ENCODE results near the gene UBE3B.
"Not testable (repeated sequence)": the region's sequence is repeated elsewhere in the genome, so short reads cannot be mapped to it uniquely, and the experiment has no call there.

The UBE3B gene

GRCh38 chr12:109473526-109474270 is 3.7 kb upstream of the UBE3B start:
- DNase-seq (ENCODE audit: low read depth) = not testable (repeated sequence)

- no peak for DNase-seq (ENCODE audit: low read depth)
These were observed 2.3 kb upstream of the UBE3B start for GRCh38 chr12:109475121-109475520.

- no peak for DNase-seq (ENCODE audit: low read depth)
These were observed 1.2 kb upstream of the UBE3B start for GRCh38 chr12:109475993-109476806.

DNA sequence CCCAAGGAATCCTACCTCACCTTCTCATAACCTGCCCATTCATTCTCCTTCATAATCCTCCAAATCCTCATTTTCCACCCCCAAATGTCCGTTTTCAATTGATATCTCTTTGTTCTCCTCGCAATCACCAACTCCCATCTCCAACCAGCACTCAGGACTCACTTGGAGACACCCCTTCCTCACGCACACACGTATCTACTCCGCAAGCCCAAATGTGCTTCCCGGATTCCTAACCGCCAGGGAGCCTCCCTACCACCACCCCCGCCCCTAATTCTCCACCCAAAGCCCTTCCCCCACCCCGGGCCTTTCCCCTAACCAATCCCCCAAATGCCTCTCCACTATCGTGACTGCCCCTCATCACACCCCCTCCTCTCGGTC is 638 bp upstream of the UBE3B start:
- no peak for DNase-seq (ENCODE audit: low read depth)

DNA sequence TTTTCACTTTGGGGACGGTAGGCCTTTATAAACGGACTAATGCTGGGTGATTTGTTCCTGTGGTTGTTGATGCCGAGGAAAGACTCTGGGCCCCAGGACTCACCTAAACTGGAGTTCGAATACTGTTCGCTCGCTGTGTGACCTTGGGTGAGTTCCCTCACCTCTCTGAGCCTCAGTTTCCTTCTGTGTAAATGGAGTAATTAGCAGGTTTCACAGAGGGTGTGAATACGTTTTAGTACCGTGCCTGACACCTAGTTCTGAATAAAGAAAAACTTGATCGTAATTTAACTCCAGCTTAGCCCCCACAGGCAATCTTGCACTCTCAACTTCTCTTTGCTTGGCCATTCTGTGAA is 505 bp downstream of the UBE3B start:
- DNase-seq (ENCODE audit: low read depth) = no peak

DNA sequence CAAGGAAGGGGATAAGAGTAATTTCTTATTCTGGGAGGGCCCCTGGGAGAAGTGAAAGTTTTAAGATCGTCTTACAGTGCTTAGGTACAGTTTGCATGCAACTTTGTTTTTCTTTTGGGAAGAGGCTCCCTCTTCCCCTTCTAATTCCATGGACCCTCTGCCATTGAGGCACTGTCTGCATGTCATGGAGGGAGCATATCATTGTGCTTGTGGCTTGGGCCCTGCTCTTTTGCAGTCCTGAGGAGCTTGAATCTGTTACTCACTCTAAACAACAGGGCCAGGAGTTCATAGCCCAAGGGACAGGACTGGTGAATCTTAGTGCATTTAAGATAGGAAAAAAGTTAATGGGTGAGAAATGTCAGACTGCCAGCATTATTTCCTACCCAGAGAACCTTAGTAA is 2.3 kb downstream of the UBE3B start:
- no peak for DNase-seq (ENCODE audit: low read depth)

- DNase-seq (ENCODE audit: low read depth) = no peak
These were observed 2.9 kb downstream of the UBE3B start for GRCh38 chr12:109480356-109480755.

DNA sequence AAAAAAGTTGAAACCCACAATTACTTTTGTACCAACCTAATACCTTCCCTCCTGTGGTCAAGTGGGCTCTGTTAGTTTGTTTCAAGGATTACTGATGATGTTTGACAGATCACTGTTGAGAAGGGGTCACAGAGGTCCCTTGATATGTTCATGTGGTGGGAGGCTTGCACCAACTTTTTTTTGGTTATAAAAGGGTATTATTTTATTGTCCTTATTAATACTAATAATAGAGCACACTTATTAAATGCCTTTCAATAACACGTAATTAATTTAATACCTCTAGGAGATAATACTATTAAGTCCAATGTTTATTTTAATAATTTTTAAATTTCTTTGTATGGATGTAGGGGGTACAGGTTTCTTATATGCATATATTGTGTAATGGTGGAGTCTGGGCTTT is 4.4 kb downstream of the UBE3B start:
- no peak for DNase-seq (ENCODE audit: low read depth)

GRCh38 chr12:109482491-109482890 is 5.1 kb downstream of the UBE3B start:
- no peak for DNase-seq (ENCODE audit: low read depth)

- no peak for DNase-seq (ENCODE audit: low read depth)
These were observed 5.5 kb downstream of the UBE3B start for GRCh38 chr12:109482894-109483293.

- no peak for DNase-seq (ENCODE audit: low read depth)
These were observed 5.9 kb downstream of the UBE3B start for GRCh38 chr12:109483346-109483745.

DNA sequence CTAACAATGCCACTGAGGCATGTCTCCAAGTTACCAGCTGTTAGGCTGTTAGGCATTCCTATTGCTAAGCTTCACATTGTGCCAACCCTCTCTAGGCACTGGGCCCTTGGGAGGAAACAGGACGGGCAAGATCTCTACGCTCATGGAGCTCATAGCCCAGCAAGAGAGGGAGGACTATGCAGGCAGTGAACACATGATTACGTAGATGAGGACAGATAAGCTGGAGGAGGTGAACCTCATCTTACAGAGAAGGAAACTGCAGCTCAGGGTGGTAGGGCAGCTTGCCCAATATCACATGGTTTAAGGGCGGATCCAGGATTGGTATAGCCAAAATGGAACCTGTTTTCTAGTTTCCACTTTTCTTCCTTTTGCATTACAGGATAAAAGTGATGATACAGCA is 7.8 kb downstream of the UBE3B start:
- DNase-seq (ENCODE audit: low read depth) = no peak

- no peak for DNase-seq (ENCODE audit: low read depth)
These were observed 10.0 kb downstream of the UBE3B start for GRCh38 chr12:109487181-109488050.

DNA sequence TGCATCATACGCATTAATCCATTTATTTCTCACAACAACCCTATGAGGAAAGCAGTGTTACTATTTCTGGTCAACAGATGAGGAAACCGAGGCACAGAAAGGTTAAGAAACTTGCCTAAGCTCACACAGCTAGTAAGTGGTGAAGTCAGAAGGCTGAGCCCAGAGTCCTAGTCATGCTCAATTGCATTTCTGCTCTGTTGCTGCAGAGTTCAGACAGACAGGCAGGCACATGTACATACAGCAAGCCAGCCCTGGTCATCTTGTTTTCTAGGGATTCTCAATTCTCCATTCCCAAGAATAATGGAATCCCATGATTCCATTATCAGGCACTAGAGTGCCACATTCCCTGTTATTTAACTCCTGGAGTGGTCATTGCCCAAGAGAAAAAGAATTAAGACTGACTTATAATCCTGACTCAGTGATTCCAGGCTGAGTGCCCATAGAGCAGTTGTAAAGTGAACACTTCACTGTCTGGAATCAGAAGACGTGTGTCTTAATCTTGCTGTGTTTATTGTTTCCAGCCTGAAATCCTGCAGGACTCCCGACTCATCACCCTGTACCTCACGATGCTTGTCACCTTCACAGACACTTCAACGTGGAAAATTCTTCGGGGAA is 10.7 kb downstream of the UBE3B start:
- no peak for DNase-seq (ENCODE audit: low read depth)

- no peak for DNase-seq (ENCODE audit: low read depth)
These were observed 11.9 kb downstream of the UBE3B start for GRCh38 chr12:109489016-109489954.

GRCh38 chr12:109489955-109490565 is 12.6 kb downstream of the UBE3B start:
- DNase-seq (ENCODE audit: low read depth) = no peak

GRCh38 chr12:109491671-109492070 is 14.2 kb downstream of the UBE3B start:
- DNase-seq (ENCODE audit: low read depth) = no peak

DNA sequence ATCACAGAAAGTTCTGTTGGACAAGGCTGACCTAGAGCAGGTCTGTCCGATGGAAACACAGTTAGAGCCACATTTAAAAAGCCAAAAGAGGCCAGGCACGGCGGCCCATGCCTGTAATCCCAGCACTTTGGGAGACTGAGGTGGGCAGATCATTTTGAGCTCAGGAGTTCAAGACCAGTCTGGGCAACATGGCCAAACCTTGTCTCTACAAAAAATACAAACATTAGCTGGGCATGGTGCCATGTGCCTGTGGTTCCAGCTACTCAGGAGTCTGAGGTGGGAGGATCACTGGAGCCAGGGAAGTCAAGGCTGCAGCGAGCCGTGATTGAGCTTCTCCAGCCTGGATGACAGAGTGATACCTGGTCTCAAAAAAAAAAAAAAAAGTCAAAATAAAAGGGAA is 14.9 kb downstream of the UBE3B start:
- DNase-seq (ENCODE audit: low read depth) = no peak

DNA sequence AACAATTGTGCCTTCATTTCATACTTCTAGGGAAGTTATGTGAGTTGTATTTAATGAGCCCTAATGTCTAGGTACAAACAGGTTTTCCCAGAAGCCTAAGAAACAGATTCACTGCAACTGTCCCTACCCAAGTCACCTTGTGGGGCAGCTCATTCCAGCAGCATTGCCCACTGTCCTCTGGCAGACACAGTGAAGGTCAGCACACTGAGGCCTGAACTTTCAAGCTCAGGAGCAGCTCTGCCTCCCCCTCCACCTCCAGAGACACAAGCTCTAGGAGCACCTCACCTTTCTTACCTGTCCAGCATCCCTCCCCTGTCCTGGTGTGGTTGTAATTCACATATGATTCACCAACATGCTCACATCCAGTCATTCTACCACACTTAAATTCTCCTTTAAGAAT is 15.7 kb downstream of the UBE3B start:
- DNase-seq (ENCODE audit: low read depth) = no peak

GRCh38 chr12:109493938-109494337 is 16.5 kb downstream of the UBE3B start:
- no peak for DNase-seq (ENCODE audit: low read depth)
